ENCODE results near the gene DHRS3. TPM values are rescaled to one million over a fixed set of nuclear protein-coding genes. Genes with fewer than 3 reads are reported as not detected.

Gene DHRS3
- total RNA-seq, 1 donor from 2014 or later = 31.5 TPM

- peak; percentile 69 for DNase-seq
Measured at GRCh38 chr1:12615865-12616708, 1.9 kb downstream of the DHRS3 start.

DNA sequence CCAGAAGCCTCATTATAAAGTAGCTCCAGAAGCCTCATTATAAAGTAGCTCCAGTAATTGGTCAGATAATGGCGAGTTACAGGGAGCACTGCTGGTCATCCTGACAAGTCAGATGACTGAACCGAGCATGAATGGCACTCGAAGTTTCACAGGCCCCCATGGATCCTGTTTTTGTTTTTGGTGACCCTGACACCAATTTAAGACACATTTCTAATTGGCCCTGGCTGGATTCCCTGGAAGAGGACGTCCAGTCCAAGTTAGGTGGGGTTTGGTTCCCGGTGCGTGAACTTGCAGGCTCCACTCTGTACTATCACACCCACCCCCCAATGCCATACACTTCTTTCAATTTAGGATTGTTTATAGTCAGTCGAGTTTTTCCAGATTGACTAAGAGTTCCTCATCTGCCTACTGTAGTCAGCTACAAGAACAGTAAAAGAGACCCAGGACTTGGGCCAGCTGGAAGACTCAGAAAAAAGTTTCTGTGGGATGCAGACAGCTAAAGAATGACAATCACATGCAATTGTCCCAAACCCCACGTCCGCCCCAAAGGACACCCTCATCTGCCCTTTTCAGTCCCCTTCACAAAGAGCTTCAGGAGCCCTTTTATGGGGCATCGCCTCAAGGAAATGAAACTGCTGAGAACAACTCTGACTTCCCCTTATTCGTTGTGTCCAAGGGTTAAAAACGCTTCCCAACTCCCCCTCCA is 2.7 kb downstream of the DHRS3 start:
- DNase-seq = peak; percentile 24

GRCh38 chr1:12614402-12615158 is 3.4 kb downstream of the DHRS3 start:
- no peak for DNase-seq

- DNase-seq = no peak
Measured at GRCh38 chr1:12613180-12613579, 4.8 kb downstream of the DHRS3 start.

- no peak for DNase-seq
Measured at GRCh38 chr1:12610941-12611340, 7.1 kb downstream of the DHRS3 start.

GRCh38 chr1:12610305-12610935 is 7.6 kb downstream of the DHRS3 start:
- no peak for DNase-seq

GRCh38 chr1:12609469-12610003 is 8.5 kb downstream of the DHRS3 start:
- DNase-seq = no peak

DNA sequence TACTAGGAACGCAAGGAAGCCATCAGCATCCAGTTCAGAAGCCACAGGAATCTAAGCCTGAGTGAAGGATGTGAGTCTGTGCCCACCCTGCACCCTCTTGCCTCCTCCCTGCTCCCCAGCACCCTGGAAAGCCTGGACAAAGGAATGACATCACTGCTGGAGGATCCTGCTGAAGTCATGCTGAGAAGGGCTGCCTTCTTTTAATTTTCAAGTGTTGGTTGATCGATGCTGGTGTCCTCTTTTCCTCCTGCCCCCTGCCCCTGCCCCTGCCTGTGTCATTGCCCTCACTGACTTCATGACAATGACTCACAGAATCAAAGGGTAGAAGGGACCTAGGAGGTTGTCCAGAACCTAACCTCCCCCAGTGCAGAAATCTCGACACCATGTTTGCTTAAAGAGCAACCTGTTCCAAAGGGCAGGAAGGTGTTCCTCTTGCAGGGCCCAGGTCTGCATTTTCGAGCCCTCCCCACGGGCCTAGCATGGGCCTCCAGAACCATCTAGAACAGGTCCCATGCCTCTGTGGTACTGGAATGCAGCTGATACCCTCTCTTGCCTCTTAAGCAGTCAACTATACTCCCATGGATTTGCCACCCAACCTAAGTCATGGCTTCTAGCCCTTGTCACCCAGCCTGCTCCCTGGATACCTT is 9.6 kb downstream of the DHRS3 start:
- no peak for DNase-seq

DNA sequence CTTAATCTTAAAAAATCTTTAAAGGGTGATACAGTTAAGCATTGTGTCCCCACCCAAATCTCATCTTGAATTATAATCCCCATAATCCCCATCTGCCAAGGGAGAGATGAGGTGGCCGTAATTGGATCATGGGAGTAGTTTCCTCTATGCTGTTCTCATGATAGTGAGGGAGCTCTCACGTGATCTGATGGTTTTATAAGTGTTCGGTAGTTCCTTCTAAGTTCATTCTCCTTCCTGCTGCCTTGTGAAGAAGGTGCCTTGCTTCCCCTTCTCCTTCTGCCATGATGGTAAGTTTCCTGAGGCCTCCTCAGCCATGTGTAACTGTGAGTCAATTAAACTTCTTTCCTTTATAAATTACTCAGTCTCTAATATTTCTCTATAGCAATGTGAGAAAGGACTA is 10.7 kb downstream of the DHRS3 start:
- no peak for DNase-seq

- no peak for DNase-seq
Measured at GRCh38 chr1:12604986-12605385, 13.0 kb downstream of the DHRS3 start.

- peak; percentile 16 for DNase-seq
Measured at GRCh38 chr1:12604114-12604874, 13.7 kb downstream of the DHRS3 start.

- DNase-seq = no peak
Measured at GRCh38 chr1:12603224-12603623, 14.8 kb downstream of the DHRS3 start.

DNA sequence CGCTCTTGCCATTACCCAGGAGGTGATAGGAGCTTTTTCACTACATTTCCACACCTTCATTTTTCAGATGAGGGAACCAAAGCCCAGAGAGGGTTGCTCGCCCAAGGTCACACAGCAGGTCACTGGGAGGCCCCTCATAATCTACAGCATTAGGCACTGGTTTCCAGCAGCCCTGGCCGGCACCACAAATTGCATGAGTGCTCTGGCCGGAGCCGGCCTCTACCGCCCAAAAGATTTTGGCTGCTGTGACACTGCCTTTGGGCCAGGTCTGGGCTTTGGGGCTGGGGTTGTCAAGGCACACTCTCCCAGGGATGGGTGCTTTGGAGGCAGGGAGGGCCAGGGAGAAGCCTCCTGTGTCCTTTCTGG is 15.4 kb downstream of the DHRS3 start:
- no peak for DNase-seq

GRCh38 chr1:12601700-12602658 is 16.0 kb downstream of the DHRS3 start:
- no peak for DNase-seq

- DNase-seq = no peak
Measured at GRCh38 chr1:12600880-12601633, 17.0 kb downstream of the DHRS3 start.

DNA sequence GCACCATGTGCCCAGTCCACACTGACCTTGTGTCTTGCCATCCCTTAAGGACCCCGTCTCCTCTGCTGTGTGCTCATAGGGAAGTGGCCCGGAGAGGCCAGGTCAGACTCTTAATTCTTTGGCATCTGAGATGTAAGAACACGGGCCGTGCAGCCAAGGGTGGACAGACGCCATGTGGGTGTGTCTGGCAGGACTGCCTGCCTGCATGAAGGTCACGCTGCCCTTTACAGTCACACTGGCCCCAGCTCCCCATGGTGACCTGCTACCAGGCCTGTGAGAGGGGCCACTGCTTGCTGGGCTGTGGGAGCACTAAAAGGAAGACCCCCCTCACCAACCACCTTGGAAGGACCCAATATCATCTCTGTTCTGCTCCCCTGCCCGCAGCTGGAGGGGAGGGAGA is 17.7 kb downstream of the DHRS3 start:
- DNase-seq = no peak

- DNase-seq = no peak
Measured at GRCh38 chr1:12599657-12600056, 18.4 kb downstream of the DHRS3 start.

- DNase-seq = no peak
Measured at GRCh38 chr1:12598974-12599373, 19.0 kb downstream of the DHRS3 start.

DNA sequence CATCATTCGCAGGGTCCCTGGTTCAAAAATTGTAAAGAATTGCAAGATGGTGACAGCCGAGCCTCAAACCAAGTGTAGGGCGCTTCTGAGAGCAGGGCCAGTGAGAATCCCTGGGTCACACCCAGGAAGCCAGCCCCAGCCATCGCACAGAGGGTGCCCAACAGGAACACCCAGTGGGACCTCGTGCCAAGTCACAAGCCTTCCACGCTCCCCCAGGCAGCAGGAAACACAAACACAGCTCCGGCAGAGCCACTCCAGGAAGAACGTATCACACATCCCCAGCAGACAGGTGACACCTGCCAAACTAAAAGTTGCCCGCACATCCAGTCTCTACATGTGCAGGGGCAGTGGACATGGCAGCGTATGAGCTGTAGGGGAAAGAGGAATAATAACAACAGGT is 20.2 kb downstream of the DHRS3 start:
- DNase-seq = no peak
